PFSK-1 (cell line): ENCODE data around the gene PDCD4.

Source experiments
- FOXP2 ChIP-seq: optimal IDR thresholded peaks from 2 replicates; pipeline ENCODE3; 2011; ENCODE audit warnings: borderline replicate concordance, control low read depth, inconsistent platforms; ENCODE audit not compliant: insufficient read depth; ENCODE audit errors: extremely low read length, extremely low read depth
- POLR2AphosphoS5 ChIP-seq: IDR thresholded peaks from 2 replicates; pipeline ENCODE4 v1.6.1; 2012; ENCODE audit warnings: low read depth, mild to moderate bottlenecking, control low read depth, low read length, moderate library complexity
- REST ChIP-seq, 2 experiments: IDR thresholded peaks; 2 replicates each; pipeline versions ENCODE4 v1.6.1 to v1.8.0; 2011 to 2012; ENCODE audit warnings: low read depth in 2 of 2, low read length in 2 of 2, control low read depth in 1 of 2, inconsistent platforms in 1 of 2, mild to moderate bottlenecking in 1 of 2, moderate library complexity in 1 of 2; ENCODE audit not compliant: insufficient read depth in 1 of 2
- SIN3A ChIP-seq: IDR thresholded peaks from 2 replicates; pipeline ENCODE4 v1.6.1; 2012; ENCODE audit warnings: mild to moderate bottlenecking, low read length, moderate library complexity, borderline replicate concordance; ENCODE audit not compliant: insufficient read depth
- TAF1 ChIP-seq: IDR thresholded peaks from 2 replicates; pipeline ENCODE4 v1.6.1; 2012; ENCODE audit warnings: low read length, control low read depth, borderline replicate concordance; ENCODE audit not compliant: insufficient read depth

The PDCD4 gene

GRCh38 chr10:110893559-110894179 is 21.9 kb downstream of the PDCD4 start:
- no peak for TF ChIP-seq SIN3A
- no peak for TF ChIP-seq FOXP2
- TF ChIP-seq TAF1 = no peak
- no peak for TF ChIP-seq REST (IDR thresholded peaks at IDR 0.05; ENCODE audit: insufficient read depth in 1 of 2, low read depth in 2 of 2, low read length in 2 of 2)
- TF ChIP-seq POLR2AphosphoS5 = no peak

GRCh38 chr10:110897184-110897583 is 25.5 kb downstream of the PDCD4 start:
- no peak for TF ChIP-seq FOXP2
- TF ChIP-seq REST (IDR thresholded peaks at IDR 0.05; ENCODE audit: insufficient read depth in 1 of 2, low read depth in 2 of 2, low read length in 2 of 2) = no peak
- TF ChIP-seq SIN3A = no peak
- TF ChIP-seq TAF1 = no peak
- TF ChIP-seq POLR2AphosphoS5 = no peak

- TF ChIP-seq POLR2AphosphoS5 (no peak), TAF1 (no peak), REST (IDR thresholded peaks at IDR 0.05; ENCODE audit: insufficient read depth in 1 of 2, low read depth in 2 of 2, low read length in 2 of 2) (no peak), SIN3A (no peak), FOXP2 (no peak)
These were observed 26.7 kb downstream of the PDCD4 start for GRCh38 chr10:110898391-110898790.

GRCh38 chr10:110900983-110901382 is 29.3 kb downstream of the PDCD4 start:
- TF ChIP-seq TAF1 = no peak
- no peak for TF ChIP-seq SIN3A
- TF ChIP-seq FOXP2 = no peak

GRCh38 chr10:110901954-110902819 is 30.5 kb downstream of the PDCD4 start:
- TF ChIP-seq TAF1 (no peak), FOXP2 (no peak), SIN3A (no peak), REST (IDR thresholded peaks at IDR 0.05; ENCODE audit: insufficient read depth in 1 of 2, low read depth in 2 of 2, low read length in 2 of 2) (no peak), POLR2AphosphoS5 (no peak)
